ENCODE data around the gene APOC4. TPM values are rescaled to one million over a fixed set of nuclear protein-coding genes. Genes with fewer than 3 reads are reported as not detected.

APOC4 gene
- total RNA-seq, 1 experiment from 2014 or later, result not detected

GRCh38 chr19:44973982-44974735 lies 32.1 kb downstream of the APOC4 start:
- H3K9me3 ChIP-seq (ENCODE audit: low read length), result no peaks in the 10 kb centered on the region
- no peak overlapping the region for H2AFZ ChIP-seq (ENCODE audit: low read length)
- no peaks in the 10 kb centered on the region for H4K20me1 ChIP-seq (ENCODE audit: insufficient read depth, low read depth, low read length)
- peaks cover 7% of the 10 kb centered on the region; the same call in 1 of the 2 replicates for H3K36me3 ChIP-seq (ENCODE audit: insufficient read depth, low read length)
- peaks cover 8% of the 10 kb centered on the region for H3K79me2 ChIP-seq (ENCODE audit: low read length)
- no peak overlapping the region for H3K4me2 ChIP-seq (ENCODE audit: low read depth, low read length, poor library complexity, severe bottlenecking)
- no peak overlapping the region for H3K9ac ChIP-seq (ENCODE audit: low read length)
- no peak for DNase-seq
- H3K27ac ChIP-seq (ENCODE audit: low read length), result no peak overlapping the region
- H3K27me3 ChIP-seq (ENCODE audit: low read length), result no peaks in the 10 kb centered on the region
- no peak overlapping the region for H3K4me3 ChIP-seq (ENCODE audit: low read length)
- H3K9me2 ChIP-seq (replicated peaks; ENCODE audit: insufficient read depth, low read length), result no peaks in the 10 kb centered on the region
- H3K4me1 ChIP-seq (ENCODE audit: low read length), result no peaks in the 10 kb centered on the region

DNA sequence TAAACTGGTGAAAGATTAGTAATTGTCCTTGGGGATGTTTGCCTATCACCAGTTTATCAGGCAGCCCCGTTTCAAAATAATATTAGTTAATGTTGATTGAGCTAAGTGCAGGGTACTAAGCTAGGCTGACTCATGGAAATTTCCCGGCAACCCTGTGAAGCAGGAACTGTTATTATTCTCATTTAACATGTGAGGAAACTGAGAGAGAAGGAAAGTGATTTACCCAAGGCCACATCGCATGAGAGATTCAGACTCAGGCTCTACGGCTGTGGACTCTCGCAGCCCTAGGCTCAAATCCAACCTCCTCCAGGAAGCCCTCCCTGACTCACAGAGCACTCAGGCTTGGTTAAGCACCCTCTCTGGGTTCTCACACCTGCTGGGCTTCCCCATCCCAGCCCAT lies 32.8 kb downstream of the APOC4 start:
- H3K4me2 ChIP-seq (ENCODE audit: low read depth, low read length, poor library complexity, severe bottlenecking), result no peak overlapping the region
- no peak overlapping the region for H3K9ac ChIP-seq (ENCODE audit: low read length)
- H3K27ac ChIP-seq (ENCODE audit: low read length), result no peak overlapping the region
- no peaks in the 10 kb centered on the region for H3K4me1 ChIP-seq (ENCODE audit: low read length)
- no peak overlapping the region for H3K4me3 ChIP-seq (ENCODE audit: low read length)
- H2AFZ ChIP-seq (ENCODE audit: low read length), result no peak overlapping the region
- peaks cover 9% of the 10 kb centered on the region; the same call in 1 of the 2 replicates for H3K36me3 ChIP-seq (ENCODE audit: insufficient read depth, low read length)
- H4K20me1 ChIP-seq (ENCODE audit: insufficient read depth, low read depth, low read length), result no peaks in the 10 kb centered on the region
- DNase-seq, result no peak
- no peaks in the 10 kb centered on the region for H3K27me3 ChIP-seq (ENCODE audit: low read length)
- peaks cover 4% of the 10 kb centered on the region for H3K79me2 ChIP-seq (ENCODE audit: low read length)
- no peaks in the 10 kb centered on the region for H3K9me3 ChIP-seq (ENCODE audit: low read length)
- no peaks in the 10 kb centered on the region for H3K9me2 ChIP-seq (replicated peaks; ENCODE audit: insufficient read depth, low read length)

GRCh38 chr19:44975444-44975843 lies 33.4 kb downstream of the APOC4 start:
- no peak for DNase-seq
- no peaks in the 10 kb centered on the region for H3K79me2 ChIP-seq (ENCODE audit: low read length)
- no peak overlapping the region for H3K9ac ChIP-seq (ENCODE audit: low read length)
- H2AFZ ChIP-seq (ENCODE audit: low read length), result no peak overlapping the region
- no peaks in the 10 kb centered on the region for H3K9me3 ChIP-seq (ENCODE audit: low read length)
- H3K27me3 ChIP-seq (ENCODE audit: low read length), result no peaks in the 10 kb centered on the region
- H4K20me1 ChIP-seq (ENCODE audit: insufficient read depth, low read depth, low read length), result no peaks in the 10 kb centered on the region
- H3K4me1 ChIP-seq (ENCODE audit: low read length), result no peaks in the 10 kb centered on the region
- H3K9me2 ChIP-seq (replicated peaks; ENCODE audit: insufficient read depth, low read length), result no peaks in the 10 kb centered on the region
- no peak overlapping the region for H3K4me2 ChIP-seq (ENCODE audit: low read depth, low read length, poor library complexity, severe bottlenecking)
- H3K36me3 ChIP-seq (ENCODE audit: insufficient read depth, low read length), result peaks cover 12% of the 10 kb centered on the region; the same call in 1 of the 2 replicates
- no peak overlapping the region for H3K4me3 ChIP-seq (ENCODE audit: low read length)
- H3K27ac ChIP-seq (ENCODE audit: low read length), result no peak overlapping the region

- Histone ChIP-seq H3K9ac (ENCODE audit: low read length) (no peak overlapping the region), H3K27ac (ENCODE audit: low read length) (no peak overlapping the region), H4K20me1 (ENCODE audit: insufficient read depth, low read depth, low read length) (no peaks in the 10 kb centered on the region), H3K4me3 (ENCODE audit: low read length) (no peak overlapping the region), H3K4me1 (ENCODE audit: low read length) (no peaks in the 10 kb centered on the region), H3K79me2 (ENCODE audit: low read length) (no peaks in the 10 kb centered on the region), H3K27me3 (ENCODE audit: low read length) (no peaks in the 10 kb centered on the region), H3K36me3 (ENCODE audit: insufficient read depth, low read length) (0 out of 2 replicates have a peak, but pooled peaks cover 11% of the 10 kb centered on the region), H3K9me2 (replicated peaks; ENCODE audit: insufficient read depth, low read length) (no peaks in the 10 kb centered on the region), H3K9me3 (ENCODE audit: low read length) (no peaks in the 10 kb centered on the region), H3K4me2 (ENCODE audit: low read depth, low read length, poor library complexity, severe bottlenecking) (no peak overlapping the region), H2AFZ (ENCODE audit: low read length) (no peak overlapping the region)
- no peak for DNase-seq
These were observed 42.0 kb downstream of the APOC4 start for GRCh38 chr19:44984005-44984404.

DNA sequence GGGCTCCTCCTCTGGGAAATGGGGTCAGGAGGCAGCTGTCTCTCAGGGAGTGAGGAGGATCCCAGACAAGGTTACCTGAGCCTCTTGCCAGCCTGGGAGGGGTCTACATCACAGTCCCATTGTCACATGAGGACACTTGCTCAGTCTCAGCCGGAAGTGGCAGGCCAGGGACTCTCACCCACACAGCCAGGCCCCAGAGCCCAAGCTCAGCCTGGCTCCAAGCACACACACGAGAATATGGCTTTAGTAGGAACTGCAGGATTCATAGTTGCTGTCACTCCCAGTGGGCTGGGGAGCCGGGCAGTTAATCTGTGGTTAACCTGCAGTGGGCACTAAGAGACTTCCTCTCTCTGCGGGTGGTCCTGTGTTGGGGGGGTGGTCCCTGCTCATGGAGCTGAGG lies 43.4 kb downstream of the APOC4 start:
- Histone ChIP-seq H3K27me3 (ENCODE audit: low read length) (no peaks in the 10 kb centered on the region), H3K36me3 (ENCODE audit: insufficient read depth, low read length) (0 out of 2 replicates have a peak, but pooled peaks cover 4% of the 10 kb centered on the region), H3K4me1 (ENCODE audit: low read length) (no peaks in the 10 kb centered on the region), H2AFZ (ENCODE audit: low read length) (no peak overlapping the region), H3K9me2 (replicated peaks; ENCODE audit: insufficient read depth, low read length) (no peaks in the 10 kb centered on the region), H3K9ac (ENCODE audit: low read length) (no peak overlapping the region), H3K9me3 (ENCODE audit: low read length) (no peaks in the 10 kb centered on the region), H3K79me2 (ENCODE audit: low read length) (no peaks in the 10 kb centered on the region), H3K4me3 (ENCODE audit: low read length) (no peak overlapping the region), H3K4me2 (ENCODE audit: low read depth, low read length, poor library complexity, severe bottlenecking) (no peak overlapping the region), H3K27ac (ENCODE audit: low read length) (no peak overlapping the region), H4K20me1 (ENCODE audit: insufficient read depth, low read depth, low read length) (no peaks in the 10 kb centered on the region)
- no peak for DNase-seq

DNA sequence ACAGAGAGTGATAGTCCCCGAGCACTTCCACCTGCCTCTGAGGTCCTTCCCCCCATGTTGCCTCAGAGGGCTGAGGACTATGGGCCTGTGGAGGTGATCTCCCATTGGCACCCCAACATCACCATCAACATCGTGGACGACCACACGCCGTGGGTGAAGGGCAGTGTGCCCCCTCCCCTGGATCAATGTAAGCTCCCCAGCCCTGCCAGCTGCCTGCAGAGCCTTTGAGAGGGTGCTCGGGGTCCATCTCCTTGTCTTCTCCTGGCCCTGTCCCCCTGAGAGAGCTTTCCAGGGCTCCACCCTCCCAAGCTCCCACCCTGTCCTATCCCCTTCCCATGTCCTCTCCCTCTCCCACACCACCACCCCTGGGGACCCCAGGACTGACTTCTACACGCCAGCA lies 44.4 kb downstream of the APOC4 start:
- Histone ChIP-seq H2AFZ (ENCODE audit: low read length) (no peak overlapping the region), H3K9me3 (ENCODE audit: low read length) (no peaks in the 10 kb centered on the region), H4K20me1 (ENCODE audit: insufficient read depth, low read depth, low read length) (no peaks in the 10 kb centered on the region), H3K4me2 (ENCODE audit: low read depth, low read length, poor library complexity, severe bottlenecking) (no peak overlapping the region), H3K36me3 (ENCODE audit: insufficient read depth, low read length) (0 out of 2 replicates have a peak, but pooled peaks cover 4% of the 10 kb centered on the region), H3K79me2 (ENCODE audit: low read length) (no peaks in the 10 kb centered on the region), H3K27ac (ENCODE audit: low read length) (no peak overlapping the region), H3K9ac (ENCODE audit: low read length) (no peak overlapping the region), H3K9me2 (replicated peaks; ENCODE audit: insufficient read depth, low read length) (no peaks in the 10 kb centered on the region), H3K27me3 (ENCODE audit: low read length) (no peaks in the 10 kb centered on the region), H3K4me1 (ENCODE audit: low read length) (no peaks in the 10 kb centered on the region), H3K4me3 (ENCODE audit: low read length) (no peak overlapping the region)
- DNase-seq, result peak; percentile 27

DNA sequence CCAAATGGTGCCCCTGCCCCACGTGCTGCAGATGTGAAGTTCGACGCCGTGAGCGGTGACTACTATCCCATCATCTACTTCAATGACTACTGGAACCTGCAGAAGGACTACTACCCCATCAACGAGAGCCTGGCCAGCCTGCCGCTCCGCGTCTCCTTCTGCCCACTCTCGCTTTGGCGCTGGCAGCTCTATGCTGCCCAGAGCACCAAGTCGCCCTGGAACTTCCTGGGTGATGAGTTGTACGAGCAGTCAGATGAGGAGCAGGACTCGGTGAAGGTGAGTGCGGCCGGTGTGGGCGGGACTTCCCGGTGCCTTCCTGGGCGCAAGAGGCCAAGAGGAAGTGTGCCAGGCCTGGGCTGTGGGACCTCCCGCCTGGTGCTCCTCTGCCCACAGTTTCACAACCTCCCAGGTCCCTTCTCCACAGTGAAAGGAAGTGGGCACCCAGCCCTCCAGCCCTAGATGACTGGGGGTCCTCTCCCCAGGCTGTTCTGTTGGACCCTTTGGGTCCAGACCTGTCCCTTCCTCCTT lies 45.2 kb downstream of the APOC4 start:
- Histone ChIP-seq H3K36me3 (ENCODE audit: insufficient read depth, low read length) (0 out of 2 replicates have a peak, but pooled peaks cover 4% of the 10 kb centered on the region), H3K4me1 (ENCODE audit: low read length) (no peaks in the 10 kb centered on the region), H4K20me1 (ENCODE audit: insufficient read depth, low read depth, low read length) (no peaks in the 10 kb centered on the region), H3K9me2 (replicated peaks; ENCODE audit: insufficient read depth, low read length) (no peaks in the 10 kb centered on the region), H3K4me3 (ENCODE audit: low read length) (no peak overlapping the region), H3K4me2 (ENCODE audit: low read depth, low read length, poor library complexity, severe bottlenecking) (no peak overlapping the region), H3K27me3 (ENCODE audit: low read length) (no peaks in the 10 kb centered on the region), H3K27ac (ENCODE audit: low read length) (no peak overlapping the region), H2AFZ (ENCODE audit: low read length) (no peak overlapping the region), H3K9me3 (ENCODE audit: low read length) (no peaks in the 10 kb centered on the region), H3K9ac (ENCODE audit: low read length) (no peak overlapping the region), H3K79me2 (ENCODE audit: low read length) (no peaks in the 10 kb centered on the region)
- DNase-seq, result no peak

- Histone ChIP-seq H3K27me3 (ENCODE audit: low read length) (no peaks in the 10 kb centered on the region), H3K9ac (ENCODE audit: low read length) (no peak overlapping the region), H3K9me2 (replicated peaks; ENCODE audit: insufficient read depth, low read length) (no peaks in the 10 kb centered on the region), H3K9me3 (ENCODE audit: low read length) (no peaks in the 10 kb centered on the region), H3K79me2 (ENCODE audit: low read length) (no peaks in the 10 kb centered on the region), H4K20me1 (ENCODE audit: insufficient read depth, low read depth, low read length) (no peaks in the 10 kb centered on the region), H3K4me1 (ENCODE audit: low read length) (no peaks in the 10 kb centered on the region), H2AFZ (ENCODE audit: low read length) (no peak overlapping the region), H3K4me2 (ENCODE audit: low read depth, low read length, poor library complexity, severe bottlenecking) (no peak overlapping the region), H3K27ac (ENCODE audit: low read length) (no peak overlapping the region), H3K4me3 (ENCODE audit: low read length) (no peak overlapping the region), H3K36me3 (ENCODE audit: insufficient read depth, low read length) (0 out of 2 replicates have a peak, but pooled peaks cover 4% of the 10 kb centered on the region)
- no peak for DNase-seq
These were observed 46.2 kb downstream of the APOC4 start for GRCh38 chr19:44988273-44988672.

Data from Karpas-422 (cell line).